Activated CD4-positive, alpha-beta T cell treated with anti-CD3 and anti-CD28 coated beads for 24 hours (primary cell): ENCODE results near the gene FOXD2.

ENCODE experiments used
- DNase-seq, 2 donors: peaks; one replicate each; pipeline ENCODE4 v3.0.0-alpha.2; 2020; ENCODE audit warnings: low read depth in 2 of 2

The FOXD2 gene

DNA sequence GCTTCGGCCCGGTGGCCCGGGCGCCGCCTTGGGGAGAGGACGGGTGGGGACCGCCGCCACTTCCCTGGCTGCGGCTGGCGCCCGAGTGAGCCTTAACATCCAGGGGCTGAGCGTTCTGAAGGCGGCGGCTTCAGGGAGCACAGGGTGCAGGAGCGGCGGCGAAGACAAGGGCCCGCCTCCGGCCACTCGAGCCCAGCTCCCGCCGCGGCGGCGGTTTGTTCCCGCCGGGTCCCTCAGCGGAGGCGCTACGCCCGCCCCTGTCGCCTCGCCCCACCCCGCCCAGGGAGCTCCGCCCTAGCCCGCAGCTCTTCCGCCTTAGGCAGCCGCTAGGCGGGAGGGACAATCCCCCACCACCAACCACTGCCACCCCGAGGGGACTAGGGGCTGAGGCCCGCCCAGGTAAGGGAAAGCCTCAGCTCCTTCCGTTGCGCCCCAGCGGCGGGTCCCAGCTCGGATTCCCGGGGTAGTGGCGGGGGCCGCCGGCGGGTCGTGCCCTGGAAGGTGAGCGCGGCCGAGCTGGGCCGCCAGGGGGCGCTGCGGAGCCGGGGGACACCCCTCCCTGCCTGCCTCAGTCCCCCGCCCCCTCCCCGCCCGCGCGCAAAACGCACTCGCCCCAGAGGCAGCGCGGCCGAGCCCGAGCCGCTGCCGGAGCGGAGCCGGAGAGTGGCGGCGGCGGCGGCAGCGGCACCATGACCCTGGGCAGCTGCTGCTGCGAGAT, at the start of gene FOXD2:
Gene FOXD2, plus strand, starts transcription at position 598 of the 718 bp plus-strand sequence. Its CDS starts 92 bp downstream, at position 690.
- peak; percentile 84 to 89 for DNase-seq

DNA sequence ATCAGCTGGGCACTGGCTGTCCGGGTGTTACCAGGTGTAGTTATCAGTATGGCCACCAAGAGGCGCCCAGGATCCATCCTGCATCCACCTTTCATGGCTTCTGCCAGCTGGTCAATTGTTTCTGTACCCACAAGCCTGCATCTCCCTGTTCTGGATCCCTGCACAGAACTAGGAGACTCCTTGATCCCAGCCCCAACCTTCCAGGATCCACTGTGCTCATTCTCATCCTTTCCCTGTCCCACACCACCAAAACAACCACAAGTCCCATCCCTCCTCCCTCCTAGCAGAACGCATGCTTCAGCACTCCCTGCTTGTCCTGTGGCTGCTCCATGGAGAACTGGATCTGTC, 49.0 kb upstream of the FOXD2 start:
- peak; percentile 18 to 36 for DNase-seq

DNA sequence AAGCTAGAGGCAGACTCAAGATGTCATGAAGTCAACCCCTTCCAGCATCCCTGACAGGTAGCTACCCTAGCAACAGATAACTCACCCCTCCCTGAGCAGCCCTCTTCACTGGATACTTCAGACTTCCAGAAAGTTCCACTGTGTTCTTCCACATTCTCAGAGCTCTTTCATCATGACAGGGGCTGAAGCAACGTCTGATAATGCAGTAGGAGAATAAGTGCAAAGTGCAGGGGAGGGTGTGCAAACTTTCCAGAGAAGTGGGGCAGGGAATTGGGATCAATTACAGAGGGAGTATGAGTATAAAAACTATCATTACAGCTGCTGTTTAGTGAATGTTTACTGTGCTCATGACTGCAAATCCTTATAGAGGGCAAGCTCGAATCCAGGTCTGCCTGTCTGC, 48.1 kb upstream of the FOXD2 start:
- DNase-seq: no peak

DNA sequence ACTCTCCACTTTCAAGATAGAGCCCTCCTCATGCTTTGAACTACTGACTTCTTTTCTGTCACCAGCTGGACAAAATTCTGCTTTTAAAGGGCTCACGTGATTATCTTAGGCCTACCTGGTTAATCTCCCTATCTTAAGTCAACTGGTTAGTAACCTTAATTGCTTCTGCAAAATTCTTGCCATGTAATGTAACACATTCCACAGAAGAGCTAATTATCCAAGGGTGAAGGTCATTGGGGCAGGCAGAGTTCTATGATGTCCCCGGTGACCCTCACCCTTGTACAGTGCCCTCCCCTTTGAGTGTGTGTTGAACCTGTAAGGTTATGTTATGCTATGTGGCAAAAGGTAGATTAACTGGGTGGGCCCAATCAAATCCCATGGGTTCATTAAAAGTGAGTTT, 47.0 kb upstream of the FOXD2 start:
- no peak for DNase-seq

DNA sequence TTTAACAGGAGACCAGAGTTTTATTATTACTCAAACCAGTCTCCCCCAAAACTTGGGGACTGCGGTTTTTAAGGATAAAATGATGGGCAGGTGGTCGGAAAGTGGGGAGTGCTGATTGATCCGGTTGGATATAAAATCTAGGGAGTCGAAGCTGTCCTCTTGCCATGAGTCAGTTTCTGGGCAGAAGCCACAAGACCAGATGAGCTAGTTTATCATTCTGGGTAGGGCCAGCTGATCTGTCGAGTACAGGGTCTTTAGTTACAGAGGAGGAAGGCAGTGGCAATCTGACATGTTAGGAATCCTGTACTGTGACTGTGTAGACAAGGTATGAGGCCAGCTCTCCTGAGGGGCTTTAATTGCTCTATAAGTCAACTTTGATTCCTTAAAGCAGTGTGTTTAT, 44.7 kb upstream of the FOXD2 start:
- DNase-seq: no peak

DNA sequence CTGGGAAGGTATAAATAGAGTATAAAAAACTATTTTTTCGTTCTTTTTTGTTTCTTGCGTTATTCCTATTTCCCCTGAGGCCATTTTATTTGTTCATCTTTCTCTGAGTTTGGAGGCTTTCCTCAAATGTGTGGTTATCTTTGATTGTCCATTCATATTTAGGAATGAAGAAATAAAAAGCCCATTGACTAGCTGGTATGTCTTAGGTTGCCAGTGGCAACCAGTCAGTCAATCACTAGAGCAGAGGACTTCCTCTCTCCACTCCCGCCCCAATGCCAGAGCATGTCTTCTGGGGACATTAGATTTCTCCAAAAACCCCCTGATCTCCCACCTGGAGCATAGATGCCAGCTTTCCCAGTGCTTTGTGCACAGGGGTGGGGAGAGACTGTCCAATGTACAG, 42.4 kb upstream of the FOXD2 start:
- no peak for DNase-seq

DNA sequence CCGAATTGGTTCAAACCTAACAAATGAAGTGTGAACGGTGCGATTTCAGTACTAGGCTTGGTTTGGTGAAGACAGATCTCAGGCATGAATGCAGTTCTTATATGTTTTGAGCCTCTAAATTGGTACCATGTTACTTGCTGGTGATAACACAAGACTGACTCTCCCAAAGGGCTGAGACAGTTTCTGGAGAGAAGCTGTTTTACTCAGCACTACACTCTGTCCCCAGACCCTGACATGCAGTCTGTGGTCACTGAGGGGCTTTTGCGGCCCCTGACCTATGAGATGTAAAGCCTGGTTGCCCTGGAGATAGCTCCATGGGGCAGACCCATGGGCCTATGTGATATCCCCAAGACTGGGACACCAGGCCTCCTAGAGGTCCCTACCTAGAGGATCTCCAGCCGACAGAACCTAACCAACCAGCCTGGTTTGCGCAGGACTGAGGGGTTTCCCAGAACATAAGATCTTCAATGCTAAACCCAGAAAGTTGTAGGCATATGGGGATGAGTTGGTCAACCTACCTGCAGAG, 41.1 kb upstream of the FOXD2 start:
- no peak for DNase-seq

DNA sequence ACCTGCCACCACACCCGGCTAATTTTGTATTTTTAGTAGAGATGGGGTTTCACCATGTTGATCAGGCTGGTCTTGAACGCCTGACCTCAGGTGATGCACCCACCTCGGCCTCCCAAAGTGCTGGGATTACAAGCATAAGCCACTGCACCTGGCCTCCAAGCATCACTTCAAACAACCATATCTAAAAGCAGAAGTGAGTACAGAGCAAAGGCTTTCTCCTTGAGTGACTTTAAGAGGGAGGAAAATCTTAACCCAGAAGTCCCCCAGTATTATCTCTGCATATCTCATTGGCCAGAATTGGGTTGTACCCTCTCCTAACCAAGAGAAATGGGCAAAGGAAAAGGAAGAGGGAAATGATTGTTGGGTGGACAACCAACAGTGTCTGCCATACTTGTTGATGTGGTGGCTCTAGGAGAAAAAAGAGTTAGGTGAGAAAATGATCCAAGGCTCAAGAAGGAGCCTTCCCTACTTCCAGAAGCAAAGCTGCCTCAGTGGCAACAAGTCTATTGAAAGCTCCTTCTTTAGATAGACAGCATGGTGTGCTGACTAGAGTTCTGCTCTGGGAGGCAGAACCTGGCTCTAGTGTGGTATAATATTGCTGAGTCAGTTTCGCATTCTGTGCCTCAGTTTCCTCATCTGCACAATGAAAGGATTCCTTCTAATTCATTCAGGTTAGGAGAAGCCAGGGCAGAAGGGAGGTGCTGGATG, 38.6 kb upstream of the FOXD2 start:
- DNase-seq: no peak

DNA sequence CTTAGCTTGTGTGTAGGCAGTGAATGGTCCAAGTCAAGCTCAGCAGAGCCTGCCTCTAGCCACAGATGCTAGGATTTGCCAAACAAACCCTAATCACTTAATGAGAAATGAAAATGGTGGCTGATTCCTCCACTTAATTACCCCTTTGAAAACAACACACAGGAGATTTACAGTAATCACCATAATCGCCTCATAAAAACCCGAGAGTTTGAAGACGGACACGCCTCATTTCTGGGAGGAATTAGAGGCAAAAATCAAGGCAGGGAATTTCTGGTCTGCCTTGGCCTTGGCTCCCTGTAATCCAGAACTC, 38.0 kb upstream of the FOXD2 start:
- no peak for DNase-seq

DNA sequence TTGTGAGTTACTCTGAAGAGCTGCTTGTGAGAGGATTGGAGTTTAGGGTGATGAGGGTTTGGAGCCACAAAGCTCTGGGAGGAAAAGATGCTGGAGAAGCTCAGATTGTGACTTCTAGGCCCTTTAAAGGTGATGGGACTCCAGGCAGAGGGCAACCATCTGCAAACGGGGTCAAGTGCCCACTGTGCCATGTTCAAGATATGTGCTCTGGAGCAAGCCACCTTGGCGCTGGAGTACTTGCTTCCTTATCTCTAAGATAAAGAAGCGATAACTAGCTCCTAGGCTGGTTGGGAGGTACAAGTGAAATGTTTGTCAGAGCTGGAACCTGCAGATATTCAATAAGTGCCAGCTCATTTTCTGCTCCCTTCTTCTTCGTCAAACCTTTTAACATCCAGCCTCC, 36.1 kb upstream of the FOXD2 start:
- DNase-seq: no peak

DNA sequence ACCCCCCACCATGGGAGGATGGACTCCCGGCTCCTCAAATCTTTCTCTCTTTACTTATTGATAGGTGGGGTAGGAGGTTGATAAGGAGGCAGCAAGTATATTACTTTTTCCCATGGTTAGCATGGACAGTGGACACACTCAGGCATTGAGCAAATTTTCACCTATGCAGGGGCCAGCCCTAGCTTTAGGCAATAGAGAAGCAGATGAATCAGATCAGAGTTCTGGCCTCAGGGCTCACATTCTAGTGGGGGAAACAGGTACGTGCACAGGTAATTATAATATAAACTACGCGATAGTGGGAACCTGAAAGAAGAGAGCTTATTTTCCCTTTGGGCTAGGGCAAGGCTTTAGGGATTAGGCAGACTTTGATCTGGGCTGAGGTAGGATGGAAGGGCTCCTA, 35.3 kb upstream of the FOXD2 start:
- DNase-seq: no peak

DNA sequence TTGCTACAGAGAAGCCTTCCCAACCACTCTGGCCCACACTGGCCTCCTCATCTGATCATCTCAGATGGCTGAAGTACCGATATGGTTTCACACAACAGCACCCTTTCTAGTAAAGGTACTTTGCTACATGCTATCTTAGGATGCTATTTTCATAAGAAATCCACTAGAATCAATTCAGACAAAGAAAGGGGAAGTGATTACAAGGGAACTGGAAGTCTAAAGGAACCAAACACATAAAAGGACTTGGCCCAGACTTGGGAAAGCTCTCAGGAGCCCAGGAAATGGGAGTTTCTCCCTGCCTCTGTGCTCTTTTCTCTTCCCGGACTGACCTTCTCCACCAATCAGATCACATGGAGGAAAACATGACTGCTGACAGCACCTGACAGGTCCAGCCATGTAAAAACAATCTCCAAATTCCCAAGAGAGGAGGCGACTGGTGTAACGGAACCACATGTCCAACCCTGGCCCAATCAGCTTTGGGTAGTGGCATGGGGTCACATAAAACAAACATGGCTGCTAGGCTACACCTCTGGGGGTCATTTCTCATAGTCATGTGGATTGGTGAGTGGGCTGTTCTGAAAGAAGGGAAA, 34.4 kb upstream of the FOXD2 start:
- no peak for DNase-seq

DNA sequence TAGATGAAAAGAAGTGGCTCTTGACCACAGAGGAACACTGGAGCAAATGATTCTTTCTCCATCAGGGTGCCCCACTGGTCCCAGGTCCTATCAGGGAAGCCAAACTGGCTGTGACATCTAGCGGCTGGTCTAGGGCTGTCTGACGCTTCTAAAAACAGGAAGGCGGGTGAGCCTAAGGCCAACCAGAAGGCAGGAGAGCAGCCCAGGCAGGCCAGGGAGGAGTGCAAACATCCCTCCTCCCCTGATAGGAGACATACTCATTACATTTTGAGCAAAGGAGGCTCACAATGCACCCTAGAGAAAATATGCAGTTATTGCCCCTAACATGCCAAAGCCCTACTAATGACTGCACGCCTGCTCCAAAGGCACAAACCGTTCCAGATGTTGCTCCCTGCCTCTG, 32.1 kb upstream of the FOXD2 start:
- DNase-seq: no peak

DNA sequence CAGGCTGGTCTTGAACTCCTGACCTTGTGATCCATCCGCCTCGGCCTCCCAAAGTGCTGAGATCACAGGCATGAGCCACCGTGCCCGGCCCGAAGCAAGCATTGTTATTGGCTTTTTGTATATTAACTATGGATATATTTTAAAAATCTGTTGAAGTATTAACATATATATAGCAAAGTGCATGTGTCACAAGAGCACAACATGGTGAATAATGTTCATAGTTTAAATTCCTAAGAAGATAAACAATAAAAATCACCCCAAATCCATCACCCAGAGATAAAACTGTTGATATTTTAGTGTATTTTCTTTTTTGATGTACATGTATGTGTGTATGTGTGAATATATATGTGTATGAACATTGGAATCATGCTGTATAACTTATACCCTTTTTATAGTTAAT, 30.9 kb upstream of the FOXD2 start:
- no peak for DNase-seq

DNA sequence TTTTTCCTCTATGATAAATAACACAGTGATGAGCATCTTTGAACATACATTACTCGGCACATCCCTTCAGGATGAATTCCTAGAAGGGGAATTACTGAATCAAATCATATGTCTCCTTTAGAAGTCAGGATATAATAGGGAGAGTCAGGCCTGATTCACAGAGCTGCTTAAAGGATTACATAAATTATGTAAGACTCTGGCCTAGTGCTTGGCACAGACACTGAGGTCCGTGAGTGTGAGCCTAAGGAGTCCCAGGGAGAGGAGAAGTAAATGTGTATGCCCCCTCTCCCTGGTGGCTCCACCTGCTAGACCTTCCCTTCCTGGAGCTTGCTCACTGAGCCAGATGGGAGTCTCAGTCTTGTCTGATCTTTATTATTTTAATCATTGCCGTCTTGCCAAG, 30.4 kb upstream of the FOXD2 start:
- DNase-seq: no peak

DNA sequence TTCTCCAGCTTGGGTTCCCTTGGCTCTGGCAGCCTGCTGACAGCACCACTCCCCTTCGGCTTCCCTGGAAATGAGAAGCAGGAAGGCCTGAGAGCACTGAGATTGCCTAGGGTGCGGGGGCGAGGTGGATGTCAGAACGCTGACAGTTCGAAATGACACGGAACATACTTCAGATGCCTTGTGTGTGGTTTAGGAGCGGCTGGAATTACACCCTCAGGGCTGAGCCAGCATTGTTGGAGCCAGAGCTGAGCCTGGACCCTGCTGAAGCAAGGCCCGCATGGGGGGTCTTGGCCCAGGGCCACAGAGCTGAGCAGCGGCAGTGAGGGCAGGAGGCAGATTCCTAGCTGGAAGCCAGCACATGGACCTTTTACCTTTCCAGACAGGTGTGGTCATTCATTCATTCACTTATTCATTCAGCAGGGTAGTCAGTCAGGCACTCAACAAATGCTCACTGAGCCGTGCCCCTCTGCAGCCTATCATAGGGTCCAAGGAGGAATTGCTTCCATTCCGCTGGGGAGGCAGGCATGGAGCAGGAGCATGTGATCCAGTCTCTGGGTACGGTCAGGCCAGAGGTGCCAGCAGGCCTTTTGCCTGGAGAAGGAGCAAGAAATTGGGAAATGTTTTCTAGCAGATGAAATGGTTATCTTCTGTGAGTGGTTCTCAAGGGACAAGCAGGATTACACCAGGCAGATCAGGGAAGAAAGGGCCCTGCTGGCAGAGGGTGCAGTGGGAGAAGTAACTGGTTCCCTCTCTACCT, 28.4 kb upstream of the FOXD2 start:
- DNase-seq: no peak

DNA sequence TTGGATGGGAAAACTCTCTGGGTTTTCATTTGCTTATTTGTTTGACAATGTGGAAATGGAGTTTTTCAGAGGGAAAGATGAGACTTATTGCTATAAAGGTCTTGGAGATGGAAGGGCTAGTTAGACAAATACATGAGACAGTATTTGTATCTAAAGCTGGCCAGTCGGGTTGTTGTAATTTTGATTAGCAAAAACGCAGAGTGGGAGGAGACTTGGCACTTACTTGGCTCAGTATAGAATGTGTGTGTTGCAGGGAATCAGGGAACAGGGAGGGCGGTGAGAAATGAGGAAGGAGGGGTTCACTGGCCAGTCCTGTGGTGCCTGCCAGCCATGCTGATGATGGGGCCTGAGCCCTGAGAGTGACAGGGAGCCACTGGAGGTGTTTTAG, 27.8 kb upstream of the FOXD2 start:
- DNase-seq: no peak

DNA sequence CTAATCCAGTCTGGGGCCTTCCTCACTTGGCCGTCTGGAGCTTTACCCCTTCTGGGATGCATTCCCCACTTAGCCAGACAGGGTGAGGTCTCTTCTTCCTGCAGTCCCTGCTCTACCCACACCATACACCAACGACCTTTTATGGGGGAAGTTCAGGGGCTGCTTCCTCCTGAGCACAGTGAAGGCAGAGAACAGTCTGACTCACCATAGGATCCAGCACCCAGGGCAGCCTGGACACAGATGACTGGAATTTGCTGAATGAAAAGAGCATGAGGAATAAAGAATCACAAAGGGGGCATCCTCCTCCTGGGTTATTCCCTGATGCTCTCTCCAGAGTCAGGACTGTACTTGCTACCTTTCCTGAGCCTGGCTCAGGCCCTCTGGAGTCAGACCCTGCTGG, 26.4 kb upstream of the FOXD2 start:
- DNase-seq: no peak

DNA sequence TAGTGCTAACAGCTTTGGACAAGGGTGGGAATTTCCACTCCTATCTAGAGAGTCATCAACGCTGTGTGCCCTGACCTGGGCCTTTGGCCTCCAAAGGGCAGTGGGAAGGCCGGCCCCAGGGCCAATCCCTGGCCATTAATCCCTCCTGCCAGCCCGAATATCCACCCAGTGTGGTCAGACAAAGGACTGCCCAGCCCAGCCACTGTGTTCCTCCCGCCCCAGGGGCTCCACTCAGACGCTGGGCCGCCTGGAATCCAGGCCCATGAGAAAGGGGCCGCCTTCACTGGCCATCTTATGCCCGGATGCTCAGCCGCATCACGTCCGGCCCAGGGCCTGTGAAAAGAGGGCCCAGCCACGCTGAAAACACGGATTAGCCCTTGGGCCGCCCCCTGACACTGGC, 25.4 kb upstream of the FOXD2 start:
- no peak for DNase-seq

DNA sequence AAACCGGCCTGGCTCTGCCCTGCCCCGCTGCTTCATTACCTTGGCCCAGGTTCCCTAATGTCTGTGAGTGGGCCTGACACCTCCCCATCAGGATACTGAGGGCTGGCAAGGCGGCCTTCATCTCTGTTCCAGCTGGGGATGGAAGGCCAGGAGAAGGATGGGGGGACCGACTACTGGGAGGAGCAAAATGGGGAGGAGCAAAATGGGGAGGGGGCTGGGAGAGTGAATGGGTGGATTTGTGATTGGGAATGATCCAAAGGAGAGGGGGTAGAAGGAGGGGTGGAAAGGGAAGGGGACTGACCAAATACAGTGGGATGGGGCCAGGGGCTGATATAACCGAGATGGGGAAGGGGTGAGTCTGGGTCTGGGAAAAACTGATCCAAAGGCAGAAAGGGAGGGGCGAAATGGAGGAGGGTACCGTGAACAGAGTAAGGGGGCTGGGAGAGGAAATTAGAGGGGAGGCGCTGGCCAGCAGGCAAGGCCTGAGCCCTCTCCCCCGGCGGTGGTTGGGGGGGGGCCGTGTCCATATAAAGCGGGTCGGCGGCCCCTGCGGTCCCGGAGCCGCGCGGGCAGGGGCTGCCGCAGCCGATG, 22.0 kb upstream of the FOXD2 start, which contains the start of gene FOXE3:
Gene FOXE3, plus strand, starts transcription at position 558 of the 591 bp plus-strand sequence. Its CDS starts 31 bp downstream, at position 589.
- DNase-seq: no peak

DNA sequence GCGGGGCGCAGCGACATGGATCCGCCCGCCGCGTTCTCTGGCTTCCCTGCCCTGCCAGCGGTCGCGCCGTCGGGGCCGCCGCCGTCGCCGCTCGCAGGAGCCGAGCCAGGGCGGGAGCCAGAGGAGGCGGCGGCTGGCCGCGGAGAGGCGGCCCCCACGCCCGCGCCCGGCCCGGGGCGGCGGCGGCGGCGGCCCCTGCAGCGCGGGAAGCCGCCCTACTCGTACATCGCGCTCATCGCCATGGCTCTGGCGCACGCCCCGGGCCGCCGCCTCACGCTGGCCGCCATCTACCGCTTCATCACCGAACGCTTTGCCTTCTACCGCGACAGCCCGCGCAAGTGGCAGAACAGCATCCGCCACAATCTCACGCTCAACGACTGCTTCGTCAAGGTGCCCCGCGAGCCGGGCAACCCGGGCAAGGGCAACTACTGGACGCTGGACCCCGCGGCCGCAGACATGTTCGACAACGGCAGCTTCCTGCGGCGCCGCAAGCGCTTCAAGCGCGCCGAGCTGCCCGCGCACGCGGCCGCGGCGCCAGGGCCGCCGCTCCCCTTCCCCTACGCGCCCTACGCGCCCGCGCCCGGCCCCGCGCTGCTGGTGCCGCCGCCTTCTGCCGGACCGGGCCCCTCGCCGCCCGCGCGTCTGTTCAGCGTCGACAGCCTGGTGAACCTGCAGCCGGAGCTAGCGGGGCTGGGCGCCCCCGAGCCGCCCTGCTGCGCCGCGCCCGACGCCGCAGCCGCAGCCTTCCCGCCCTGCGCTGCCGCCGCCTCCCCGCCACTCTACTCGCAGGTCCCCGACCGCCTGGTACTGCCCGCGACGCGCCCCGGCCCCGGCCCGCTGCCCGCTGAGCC, 21.3 kb upstream of the FOXD2 start:
- DNase-seq: no peak
